RWPE2 (cell line): Measurements from ENCODE around the gene ZFR2.

Experiments used
- ATAC-seq: fragments of 200-7000 bp; cut with Tn5 transposase; 3 replicates; pipeline ENCODE4 v1.9.1; 2021; ENCODE audit warnings: low read depth
- DNase-seq: peaks from one replicate; pipeline ENCODE4 v3.0.0-alpha.2; 2020; ENCODE audit warnings: low spot score
- H3K27ac ChIP-seq: fragments of 450-650 bp; 2 replicates; pipeline ENCODE4 v1.5.1; 2017; ENCODE audit warnings: mild to moderate bottlenecking; ENCODE audit not compliant: poor library complexity, severe bottlenecking
- H3K27me3 ChIP-seq: fragments of 250-450 bp; sonication (Bioruptor Pico); 2 replicates; pipeline ENCODE4 v1.5.1; 2021; ENCODE audit warnings: mild to moderate bottlenecking, moderate library complexity; ENCODE audit not compliant: insufficient read depth, poor library complexity, severe bottlenecking
- H3K36me3 ChIP-seq: fragments of 250-450 bp; sonication (Bioruptor Pico); 2 replicates; pipeline ENCODE4 v1.5.1; 2020; ENCODE audit warnings: low read depth, mild to moderate bottlenecking, moderate library complexity
- H3K4me1 ChIP-seq: fragments of 250-450 bp; sonication (Bioruptor Pico); 2 replicates; pipeline ENCODE4 v1.5.1; 2021; ENCODE audit warnings: mild to moderate bottlenecking, moderate library complexity; ENCODE audit not compliant: insufficient read depth, poor library complexity, severe bottlenecking
- H3K4me3 ChIP-seq: fragments of 250-450 bp; sonication (Bioruptor Pico); 2 replicates; pipeline ENCODE4 v1.5.1; 2021; ENCODE audit warnings: mild to moderate bottlenecking, moderate library complexity; ENCODE audit not compliant: severe bottlenecking
- H3K9me3 ChIP-seq: fragments of 250-450 bp; sonication (Bioruptor Pico); 2 replicates; pipeline ENCODE4 v1.5.1; 2021; ENCODE audit warnings: mild to moderate bottlenecking, moderate library complexity; ENCODE audit not compliant: severe bottlenecking
- CTCF ChIP-seq: fragments of 450-650 bp; IDR thresholded peaks from one replicate; pipeline ENCODE4 v1.5.1; 2017; ENCODE audit warnings: mild to moderate bottlenecking, moderate library complexity; ENCODE audit not compliant: poor library complexity, severe bottlenecking

ZFR2 gene

DNA sequence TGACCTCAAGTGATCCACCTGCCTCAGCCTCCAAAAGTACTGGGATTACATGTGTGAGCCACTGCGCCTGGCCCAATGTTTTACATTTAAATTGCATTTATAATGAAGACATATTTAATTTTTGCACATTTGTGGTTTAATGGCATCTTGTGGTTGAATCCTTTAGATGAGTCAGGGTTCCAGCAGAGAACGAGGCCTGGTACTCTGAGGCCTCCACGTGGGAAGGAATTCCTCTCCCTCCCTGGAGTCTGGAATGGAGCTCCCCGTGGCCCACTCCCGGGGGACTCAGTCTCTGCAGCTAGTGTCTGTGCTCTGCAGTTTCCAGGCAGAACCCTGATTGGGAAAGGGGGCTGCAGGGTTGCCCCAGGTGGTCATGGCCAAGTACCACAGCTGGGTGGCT is 24.2 kb downstream of the ZFR2 start:
- DNase-seq = no peak
- Histone ChIP-seq H3K4me3 (no peak overlapping the region), H3K27me3 (no peaks in the 10 kb centered on the region), H3K36me3 (no peaks in the 10 kb centered on the region), H3K4me1 (no peaks in the 10 kb centered on the region), H3K9me3 (no peaks in the 10 kb centered on the region), H3K27ac (no peak overlapping the region)
- ATAC-seq = no peak; the same call in 2 of the 3 replicates
- no peak for TF ChIP-seq CTCF

DNA sequence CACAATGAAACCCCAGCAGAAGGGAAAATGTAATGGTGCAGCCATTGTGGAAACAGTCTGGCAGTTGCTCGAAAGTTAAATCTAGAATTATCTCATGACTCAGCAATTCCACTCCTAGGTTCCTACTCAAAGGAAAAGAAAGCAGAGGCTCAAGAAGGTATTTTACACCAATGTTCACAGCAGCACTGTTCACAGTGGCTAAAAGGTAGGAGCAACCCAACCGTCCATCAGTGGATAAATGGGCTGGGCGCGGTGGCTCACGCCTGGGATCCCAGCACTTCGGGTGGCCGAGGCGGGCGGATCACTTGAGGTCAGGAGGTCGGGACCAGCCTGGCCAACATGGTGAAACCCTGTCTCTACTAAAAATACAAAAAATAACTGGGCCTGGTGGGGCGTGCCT is 25.9 kb downstream of the ZFR2 start:
- Histone ChIP-seq H3K4me1 (no peaks in the 10 kb centered on the region), H3K27me3 (no peaks in the 10 kb centered on the region), H3K4me3 (no peak overlapping the region), H3K36me3 (no peaks in the 10 kb centered on the region), H3K27ac (no peak overlapping the region), H3K9me3 (no peaks in the 10 kb centered on the region)
- TF ChIP-seq CTCF = no peak
- ATAC-seq (no peak), DNase-seq (no peak)

GRCh38 chr19:3840804-3841203 is 28.0 kb downstream of the ZFR2 start:
- no peaks in the 10 kb centered on the region for H3K27me3 ChIP-seq
- no peak for ATAC-seq
- TF ChIP-seq CTCF = no peak

DNA sequence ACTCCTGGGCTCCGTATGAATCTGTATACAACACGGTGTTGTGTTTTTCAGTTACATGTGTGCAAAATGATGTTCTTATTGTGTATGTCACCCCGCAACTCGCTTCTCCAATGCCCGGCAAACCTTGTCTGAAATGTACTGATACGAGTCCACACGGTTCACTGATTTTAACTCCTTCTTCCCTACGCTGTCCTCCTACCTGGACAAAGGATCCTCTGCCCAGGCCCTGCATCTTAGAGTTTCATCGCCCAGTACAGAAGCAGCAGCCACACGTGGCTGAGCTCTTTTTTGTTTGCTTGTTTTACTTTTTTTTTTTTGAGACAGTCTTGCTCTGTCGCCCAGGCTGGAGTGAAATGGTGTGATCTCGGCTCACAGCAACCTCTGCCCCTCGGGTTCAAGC is 28.9 kb downstream of the ZFR2 start:
- no peak for TF ChIP-seq CTCF
- H3K4me1 ChIP-seq = no peaks in the 10 kb centered on the region

More at GRCh38 chr19:3840804-3841203, 28.0 kb downstream of the ZFR2 start:
- Histone ChIP-seq H3K27ac (no peak overlapping the region), H3K4me1 (no peaks in the 10 kb centered on the region), H3K4me3 (no peak overlapping the region), H3K36me3 (no peaks in the 10 kb centered on the region), H3K9me3 (no peaks in the 10 kb centered on the region)
- no peak for DNase-seq

GRCh38 chr19:3838661-3839060 is 30.2 kb downstream of the ZFR2 start:
- no peak overlapping the region for H3K4me3 ChIP-seq
- no peaks in the 10 kb centered on the region for H3K4me1 ChIP-seq
- DNase-seq = no peak
- no peak for TF ChIP-seq CTCF
- no peak for ATAC-seq
- no peaks in the 10 kb centered on the region for H3K9me3 ChIP-seq
- H3K36me3 ChIP-seq = no peaks in the 10 kb centered on the region
- H3K27ac ChIP-seq = no peak overlapping the region
- no peaks in the 10 kb centered on the region for H3K27me3 ChIP-seq

More for the DNA sequence above, 28.9 kb downstream of the ZFR2 start:
- no peak overlapping the region for H3K4me3 ChIP-seq
- H3K27me3 ChIP-seq = no peaks in the 10 kb centered on the region
- no peak overlapping the region for H3K27ac ChIP-seq
- ATAC-seq = no peak
- no peaks in the 10 kb centered on the region for H3K9me3 ChIP-seq
- DNase-seq = no peak
- no peaks in the 10 kb centered on the region for H3K36me3 ChIP-seq
